Transverse colon (tissue), 3 donors: ENCODE results near the gene ARL17A.
"Not testable (repeated sequence)": the region's sequence is repeated elsewhere in the genome, so short reads cannot be mapped to it uniquely, and the experiment has no call there.

Experiments used
- POLR2A ChIP-seq: fragments of 450-650 bp; IDR thresholded peaks from one replicate; pipeline ENCODE4 v1.6.1; 2016; ENCODE audit warnings: antibody characterized with exemption, mild to moderate bottlenecking, moderate library complexity
- TF ChIP-seq, protein P1 (sequence below), 5 experiments: fragments of 200-600 bp in 3 of 5; fragments of 450-650 bp in 2 of 5; sonication (generic) in 3 of 5; IDR thresholded peaks; 1 replicate in 2 of 5; 2 replicates in 3 of 5; pipeline ENCODE4 v1.5.1; 2016 to 2017; ENCODE audit warnings: antibody characterized with exemption in 5 of 5, inconsistent platforms in 3 of 5, mild to moderate bottlenecking in 2 of 5, moderate library complexity in 1 of 5

GRCh38 chr17:46560048-46560447 is 19.4 kb downstream of the ARL17A start:
- TF ChIP-seq, protein P1, sequence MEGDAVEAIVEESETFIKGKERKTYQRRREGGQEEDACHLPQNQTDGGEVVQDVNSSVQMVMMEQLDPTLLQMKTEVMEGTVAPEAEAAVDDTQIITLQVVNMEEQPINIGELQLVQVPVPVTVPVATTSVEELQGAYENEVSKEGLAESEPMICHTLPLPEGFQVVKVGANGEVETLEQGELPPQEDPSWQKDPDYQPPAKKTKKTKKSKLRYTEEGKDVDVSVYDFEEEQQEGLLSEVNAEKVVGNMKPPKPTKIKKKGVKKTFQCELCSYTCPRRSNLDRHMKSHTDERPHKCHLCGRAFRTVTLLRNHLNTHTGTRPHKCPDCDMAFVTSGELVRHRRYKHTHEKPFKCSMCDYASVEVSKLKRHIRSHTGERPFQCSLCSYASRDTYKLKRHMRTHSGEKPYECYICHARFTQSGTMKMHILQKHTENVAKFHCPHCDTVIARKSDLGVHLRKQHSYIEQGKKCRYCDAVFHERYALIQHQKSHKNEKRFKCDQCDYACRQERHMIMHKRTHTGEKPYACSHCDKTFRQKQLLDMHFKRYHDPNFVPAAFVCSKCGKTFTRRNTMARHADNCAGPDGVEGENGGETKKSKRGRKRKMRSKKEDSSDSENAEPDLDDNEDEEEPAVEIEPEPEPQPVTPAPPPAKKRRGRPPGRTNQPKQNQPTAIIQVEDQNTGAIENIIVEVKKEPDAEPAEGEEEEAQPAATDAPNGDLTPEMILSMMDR (IDR thresholded peaks at IDR 0.05): not testable (repeated sequence)
- TF ChIP-seq POLR2A: not testable (repeated sequence)
